ENCODE results near the gene FER. TPM values are rescaled to one million over a fixed set of nuclear protein-coding genes. Genes with fewer than 3 reads are reported as not detected.

FER gene
- total RNA-seq, 1 donor from 2014 or later = 11.8 TPM

DNA sequence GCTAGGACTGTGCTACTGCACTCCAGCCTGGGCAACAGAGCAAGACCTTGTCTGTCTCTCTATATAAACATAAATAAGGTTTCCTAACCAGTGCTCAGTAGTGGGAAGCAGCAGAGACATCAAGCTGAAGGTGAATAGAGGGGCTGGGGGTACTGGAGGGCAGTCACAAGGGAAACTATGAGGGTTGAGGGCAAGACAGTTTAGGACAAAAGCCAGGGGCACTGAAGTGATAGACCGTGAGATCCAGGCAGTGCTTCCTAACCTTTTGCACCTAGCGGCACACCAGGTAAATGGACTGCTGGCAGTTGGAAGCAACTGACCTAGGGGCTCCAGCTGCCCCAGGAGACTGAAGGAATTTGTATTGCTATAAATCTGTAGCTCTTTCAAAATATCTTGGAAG, 483.6 kb downstream of the FER start:
- intact Hi-C loops (cut with DNase I) = no loop called here
- no peak for TF ChIP-seq CTCF (IDR thresholded peaks at IDR 0.05)
- Histone ChIP-seq H3K36me3 (no peaks in the 10 kb centered on the region), H3K9me3 (peaks cover 0 to 6% of the 10 kb centered on the region in 2 donors), H3K4me3 (no peak overlapping the region), H3K27me3 (no peaks in the 10 kb centered on the region), H3K4me1 (no peaks in the 10 kb centered on the region), H3K27ac (no peak overlapping the region)
- no peak for DNase-seq (ENCODE audit: low spot score in 2 of 2)

DNA sequence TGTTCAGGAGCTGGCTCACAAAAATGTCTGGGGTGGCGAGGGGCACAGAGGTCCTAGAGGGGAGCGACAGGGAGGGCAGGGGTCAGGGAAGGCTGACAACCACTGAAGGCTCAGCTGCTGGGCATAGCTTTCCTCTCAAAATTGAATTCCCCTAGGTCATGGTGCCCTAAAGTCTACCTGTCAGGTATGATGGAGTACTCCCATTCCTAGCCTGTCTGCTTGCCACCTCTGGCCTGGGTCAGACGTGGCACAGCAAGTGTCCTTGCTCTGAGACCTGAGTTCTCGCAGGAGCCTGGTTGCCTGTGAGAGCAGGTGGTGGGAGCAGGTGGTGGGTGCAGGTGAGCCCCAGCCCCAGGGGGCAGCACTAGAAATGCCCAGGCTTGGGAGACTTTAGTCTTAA, 486.7 kb downstream of the FER start:
- Histone ChIP-seq H3K4me1 (no peaks in the 10 kb centered on the region), H3K4me3 (no peak overlapping the region), H3K27me3 (no peaks in the 10 kb centered on the region), H3K9me3 (peaks cover 0 to 13% of the 10 kb centered on the region in 2 donors), H3K36me3 (no peaks in the 10 kb centered on the region), H3K27ac (no peak overlapping the region)
- no peak for DNase-seq (ENCODE audit: low spot score in 2 of 2)
- intact Hi-C loops (cut with DNase I) = no loop called here
- no peak for TF ChIP-seq CTCF (IDR thresholded peaks at IDR 0.05)

DNA sequence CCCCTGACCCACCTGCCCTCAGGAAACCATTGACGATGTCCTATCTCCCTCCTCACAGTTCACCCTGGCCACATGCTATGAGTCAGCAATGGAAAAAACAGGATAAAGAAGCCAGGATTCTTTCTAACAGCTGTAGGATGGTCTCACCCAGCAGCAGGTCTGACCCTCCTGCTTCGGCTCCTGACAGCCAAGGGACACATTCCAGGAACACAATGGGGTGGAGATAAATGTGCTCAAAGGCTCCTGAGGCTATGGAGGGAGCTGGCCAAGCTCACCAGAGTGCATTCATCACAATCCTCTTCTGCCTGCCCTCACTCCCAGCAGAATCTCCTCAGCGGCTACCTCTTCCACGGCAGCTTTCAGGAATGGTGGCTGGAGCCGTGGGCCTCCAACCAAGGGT, 491.8 kb downstream of the FER start:
- Histone ChIP-seq H3K27me3 (no peaks in the 10 kb centered on the region), H3K27ac (no peak overlapping the region), H3K9me3 (peaks cover 0 to 13% of the 10 kb centered on the region in 2 donors), H3K36me3 (no peaks in the 10 kb centered on the region), H3K4me3 (no peak overlapping the region), H3K4me1 (no peaks in the 10 kb centered on the region)
- DNase-seq (ENCODE audit: low spot score in 2 of 2) = no peak
- no peak for TF ChIP-seq CTCF (IDR thresholded peaks at IDR 0.05)
- intact Hi-C loops (cut with DNase I) = no loop called here

GRCh38 chr5:109242518-109242917, 494.8 kb downstream of the FER start:
- H3K4me3 ChIP-seq = no peak overlapping the region
- no peak for TF ChIP-seq CTCF (IDR thresholded peaks at IDR 0.05)
- DNase-seq (ENCODE audit: low spot score in 2 of 2) = no peak
- intact Hi-C loops (cut with DNase I) = no loop called here
- no peaks in the 10 kb centered on the region for H3K27me3 ChIP-seq
- peaks cover 0 to 12% of the 10 kb centered on the region in 2 donors for H3K9me3 ChIP-seq
- no peaks in the 10 kb centered on the region for H3K4me1 ChIP-seq
- H3K27ac ChIP-seq = no peak overlapping the region
- no peaks in the 10 kb centered on the region for H3K36me3 ChIP-seq

DNA sequence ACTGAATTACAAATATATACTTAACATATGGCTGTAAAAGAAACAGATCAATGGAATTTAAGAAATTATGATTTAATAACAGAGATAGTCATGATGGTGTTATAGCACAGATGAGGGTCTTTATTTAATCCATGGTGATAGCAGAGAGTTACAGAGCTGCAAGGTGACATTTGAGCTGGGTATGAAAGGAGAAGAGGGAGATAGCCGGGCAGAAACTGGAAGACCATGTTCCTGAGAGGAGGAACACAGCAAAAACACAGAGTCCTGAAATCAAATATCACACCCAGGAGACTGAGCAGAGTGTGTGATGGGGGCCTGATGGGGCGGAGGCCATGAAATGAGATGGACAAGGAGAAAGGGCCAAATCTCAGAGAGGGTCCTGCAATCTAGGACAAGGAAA, 498.7 kb downstream of the FER start:
- peaks cover 0 to 12% of the 10 kb centered on the region in 2 donors for H3K9me3 ChIP-seq
- no peaks in the 10 kb centered on the region for H3K27me3 ChIP-seq
- H3K36me3 ChIP-seq = no peaks in the 10 kb centered on the region
- intact Hi-C loops (cut with DNase I) = no loop called here
- H3K4me3 ChIP-seq = no peak overlapping the region
- no peak for DNase-seq (ENCODE audit: low spot score in 2 of 2)
- H3K4me1 ChIP-seq = no peaks in the 10 kb centered on the region
- no peak overlapping the region for H3K27ac ChIP-seq
- no peak for TF ChIP-seq CTCF (IDR thresholded peaks at IDR 0.05)
